Right hindlimb (tissue), 1 donor: ENCODE data around the gene NTM.
"Not testable (repeated sequence)": the region's sequence is repeated elsewhere in the genome, so short reads cannot be mapped to it uniquely, and the experiment has no call there.

Experiments used
- DNase-seq: peaks from one replicate; pipeline ENCODE4 v3.0.0-alpha.2; 2018

Gene NTM

DNA sequence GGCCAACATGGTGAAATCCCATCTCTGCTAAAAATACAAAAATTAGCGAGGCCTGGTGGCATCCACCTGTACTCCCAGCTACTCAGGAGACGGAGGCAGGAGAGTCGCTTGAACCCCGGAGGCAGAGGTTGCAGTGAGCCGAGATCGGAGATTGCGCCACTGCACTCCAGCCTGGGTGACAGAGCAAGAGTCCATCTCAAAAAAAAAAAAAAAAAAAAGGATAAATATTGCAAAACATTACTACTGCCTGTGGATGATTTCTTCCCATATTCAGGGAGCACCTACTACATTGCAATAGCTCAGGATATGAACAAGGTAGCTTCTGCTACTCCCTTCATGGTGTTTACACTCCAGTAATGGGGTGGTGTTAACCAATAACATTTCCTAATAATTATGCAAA is 980.6 kb downstream of the NTM start:
- no peak for DNase-seq

DNA sequence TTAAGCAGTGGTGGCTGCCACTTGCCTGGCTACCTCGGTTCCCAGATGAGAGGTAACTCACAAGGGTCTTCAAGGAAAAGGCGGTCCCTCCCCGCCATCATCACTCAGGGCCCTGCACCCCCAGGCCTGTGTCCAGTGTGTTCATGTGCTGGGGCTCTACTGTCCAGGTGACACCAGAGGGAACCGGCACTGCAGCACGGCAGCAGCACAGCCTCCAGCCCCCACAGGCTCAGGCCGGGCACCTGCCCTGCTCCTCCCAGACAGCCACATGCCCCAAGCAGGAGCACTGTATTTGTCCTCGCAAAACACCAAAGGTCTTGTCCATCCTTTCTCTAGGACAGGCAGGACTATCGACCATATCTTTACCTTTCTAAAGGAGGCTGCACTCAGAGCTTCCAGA is 982.1 kb downstream of the NTM start:
- no peak for DNase-seq

DNA sequence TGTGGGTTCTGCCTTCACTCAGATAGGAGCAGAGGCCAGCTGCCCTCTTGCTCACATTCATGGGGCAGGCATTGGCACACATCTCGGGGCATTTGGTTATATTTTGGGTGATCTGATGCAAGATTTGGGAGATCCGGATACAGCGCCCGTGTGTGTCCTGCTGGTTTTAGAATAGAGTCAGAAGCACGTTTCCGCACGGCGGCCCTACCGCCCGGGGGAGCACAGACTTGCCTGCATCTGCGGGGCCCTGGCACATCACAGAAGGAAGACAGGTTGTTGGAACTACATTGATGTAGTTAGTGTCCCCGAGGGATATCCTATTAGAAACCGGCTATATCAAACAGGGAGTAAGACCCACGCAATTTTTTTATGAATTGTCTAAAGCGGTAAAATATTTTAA is 982.8 kb downstream of the NTM start:
- DNase-seq: no peak

DNA sequence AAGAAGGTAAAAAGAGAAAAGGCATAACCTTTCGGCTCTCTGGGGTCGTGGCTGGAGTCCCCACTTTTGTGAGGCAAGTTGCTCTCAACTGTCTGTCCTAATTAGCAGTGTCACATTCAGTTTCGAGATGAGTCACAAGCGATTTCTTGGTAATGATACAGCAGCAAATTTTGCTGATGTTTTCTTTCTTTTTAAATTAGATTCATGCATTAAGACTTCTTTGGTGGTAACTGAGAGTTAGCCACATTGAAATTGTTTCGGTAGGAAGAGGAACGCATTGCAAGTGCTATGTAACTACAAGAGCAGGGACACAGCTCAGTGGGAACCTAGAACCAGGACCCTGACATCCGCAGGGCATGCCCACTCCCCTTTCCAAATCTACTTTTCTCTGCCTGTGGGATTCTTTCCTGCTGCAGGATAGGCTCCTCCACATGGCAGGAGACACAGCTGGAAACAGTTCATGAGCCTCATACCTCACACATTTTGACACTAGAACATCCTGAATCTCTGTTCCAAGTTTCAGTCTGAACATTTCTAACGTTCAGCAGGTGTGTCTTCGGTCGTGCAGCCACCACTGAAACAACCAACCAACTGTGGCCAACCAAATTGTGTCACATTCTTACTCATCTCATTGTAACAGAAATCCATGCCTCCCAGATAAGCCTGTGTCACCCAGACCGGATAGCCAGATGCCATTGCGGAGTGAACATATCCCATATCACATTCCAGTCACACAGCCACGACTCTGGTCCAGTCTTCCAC is 987.6 kb downstream of the NTM start:
- no peak for DNase-seq

DNA sequence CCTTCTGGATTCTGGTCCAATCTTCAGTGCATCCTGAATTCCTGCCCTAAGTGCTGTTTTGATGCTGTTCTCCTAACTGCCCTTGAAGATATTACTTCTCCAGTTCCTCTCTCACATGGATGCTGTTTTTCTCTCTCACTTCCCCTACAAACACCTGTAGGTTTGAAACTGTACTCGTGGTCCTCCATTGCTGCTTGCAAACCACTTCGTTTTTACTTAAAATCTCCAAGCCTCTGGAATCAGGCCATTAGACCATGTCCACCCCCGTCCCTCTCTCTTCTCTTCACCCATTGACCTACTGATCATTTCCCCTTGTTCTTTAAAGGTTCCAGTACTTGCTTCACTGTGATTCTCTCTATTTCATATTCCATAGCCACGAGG is 988.1 kb downstream of the NTM start:
- no peak for DNase-seq

DNA sequence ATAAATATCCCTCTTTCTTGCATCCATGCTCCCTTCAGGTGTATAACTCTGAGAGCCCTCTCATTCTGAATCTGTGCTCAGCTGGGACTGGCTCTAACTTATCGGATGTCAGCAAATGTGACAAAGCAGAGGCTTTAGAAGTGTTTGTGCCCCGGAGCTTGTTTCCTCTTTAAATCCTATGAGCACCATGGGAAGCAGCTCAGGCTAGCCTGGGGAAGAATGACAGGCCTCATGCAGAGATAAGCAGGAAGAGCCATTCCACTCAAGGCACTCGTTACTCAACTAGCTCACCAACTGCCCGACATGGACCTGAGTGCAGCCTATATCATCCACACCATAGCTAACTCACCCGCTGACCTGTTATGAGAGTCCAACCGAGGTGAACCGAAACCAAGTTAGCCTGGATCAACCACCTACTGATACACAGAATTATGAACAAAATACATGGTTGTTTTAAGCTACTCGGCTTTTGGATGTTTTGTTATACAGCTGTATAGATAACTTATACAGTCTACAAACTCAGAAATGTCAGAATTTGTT is 990.7 kb downstream of the NTM start:
- DNase-seq: no peak

DNA sequence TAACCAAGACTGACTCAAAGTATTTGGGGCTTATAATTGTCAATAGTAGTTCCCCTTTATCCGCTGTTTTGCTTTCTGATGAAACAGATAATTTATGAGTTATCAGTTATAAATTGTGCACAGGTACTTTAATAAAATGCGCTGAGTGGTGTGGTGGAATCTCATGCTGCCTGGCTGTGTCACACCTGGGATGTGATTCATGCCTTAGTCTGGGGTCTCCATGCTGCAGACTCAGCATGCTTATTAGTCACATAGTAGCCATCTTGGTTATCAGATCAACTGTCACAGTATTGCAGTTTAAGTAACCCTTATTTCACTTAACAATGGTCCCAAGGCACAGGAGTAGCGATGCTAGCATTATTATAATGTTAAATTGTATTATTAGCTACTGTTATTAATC is 995.2 kb downstream of the NTM start:
- DNase-seq: no peak

DNA sequence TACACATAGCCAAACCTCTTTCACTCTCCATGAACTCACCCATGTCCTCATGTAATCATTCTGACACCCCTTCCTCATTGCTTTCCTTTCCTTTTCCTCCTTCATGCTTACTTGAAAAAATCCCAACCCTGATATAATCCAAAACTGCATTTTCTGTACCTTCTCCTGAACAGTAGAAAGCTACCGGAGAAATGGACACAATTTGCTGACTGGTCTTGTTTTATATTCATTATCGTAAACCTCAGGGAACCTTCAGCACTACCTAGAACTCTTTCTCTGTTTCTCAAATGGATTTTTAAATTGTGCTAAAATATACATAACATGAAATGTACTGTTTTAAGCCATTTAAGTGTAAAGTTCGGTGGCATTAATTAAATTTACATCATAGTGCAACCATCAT is 996.9 kb downstream of the NTM start:
- no peak for DNase-seq

DNA sequence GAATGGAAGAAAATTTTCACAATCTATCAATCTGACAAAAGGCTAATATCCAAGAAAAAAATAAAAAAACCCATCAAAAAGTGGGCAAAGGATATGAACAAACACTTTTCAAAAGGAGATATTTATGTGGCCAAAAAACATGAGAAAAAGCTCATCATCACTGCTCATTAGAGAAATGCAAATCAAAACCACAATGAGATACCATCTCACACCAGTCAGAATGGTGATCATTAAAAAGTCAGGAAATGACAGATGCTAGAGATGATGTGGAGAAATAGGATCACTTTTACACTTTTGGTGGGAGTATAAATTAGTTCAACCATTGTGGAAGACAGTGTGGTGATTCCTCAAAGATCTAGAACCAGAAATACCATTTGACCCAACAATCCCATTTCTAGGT is 999.7 kb downstream of the NTM start:
- DNase-seq: not testable (repeated sequence)

DNA sequence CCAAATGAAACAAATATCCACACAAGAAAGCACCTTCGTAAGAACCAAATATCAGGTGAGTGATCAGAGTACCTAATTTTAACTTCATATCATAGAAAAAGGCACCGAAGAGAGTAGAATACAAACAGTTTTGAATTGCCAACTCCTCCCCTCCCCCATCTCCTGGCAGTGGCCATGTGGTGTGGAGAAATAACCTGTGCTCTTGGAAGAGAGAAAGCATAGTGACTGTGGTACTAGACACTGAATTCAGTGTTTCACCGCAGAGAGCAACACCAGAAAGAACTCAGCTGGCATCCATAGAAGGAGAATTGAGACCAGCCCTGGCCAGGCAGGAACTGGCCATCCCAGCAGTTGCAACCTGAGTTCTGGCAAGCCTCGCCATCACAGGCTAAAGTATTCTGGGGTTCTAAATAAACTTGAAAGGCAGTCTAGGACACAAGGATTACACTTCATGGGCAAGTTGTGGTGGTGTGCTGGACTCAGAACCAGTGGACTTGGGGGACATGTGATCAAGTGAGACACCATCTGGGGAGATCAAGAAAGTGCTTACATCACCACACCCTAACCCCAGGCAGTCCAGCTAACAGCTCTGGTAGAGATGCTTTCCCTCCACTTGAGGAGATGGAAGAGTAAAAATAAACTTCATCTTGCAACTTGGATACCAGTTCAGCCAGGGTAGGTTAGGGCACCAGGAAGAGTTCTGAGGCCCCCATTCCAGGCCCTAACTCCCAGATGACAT is 1003.2 kb downstream of the NTM start:
- no peak for DNase-seq

DNA sequence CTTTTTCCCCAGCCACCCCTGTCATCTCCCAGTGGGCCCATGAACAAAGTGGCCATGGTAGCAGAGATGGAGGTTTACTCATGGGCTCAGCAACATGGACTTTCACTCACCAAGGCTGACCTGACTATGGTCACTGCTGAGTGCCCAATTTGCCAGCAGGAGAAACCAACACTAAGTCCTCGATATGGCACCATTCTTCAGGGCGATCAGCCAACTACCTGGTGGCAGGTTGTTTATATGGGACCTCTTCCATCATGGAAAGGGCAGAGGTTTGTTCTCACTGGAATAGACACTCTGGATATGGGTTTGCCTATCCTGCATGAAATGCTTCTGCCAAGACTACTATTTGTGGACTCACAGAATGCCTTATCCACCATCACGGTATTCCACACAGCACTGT is 1009.1 kb downstream of the NTM start:
- no peak for DNase-seq
